ENCODE data around the gene ADAT3.

DNA sequence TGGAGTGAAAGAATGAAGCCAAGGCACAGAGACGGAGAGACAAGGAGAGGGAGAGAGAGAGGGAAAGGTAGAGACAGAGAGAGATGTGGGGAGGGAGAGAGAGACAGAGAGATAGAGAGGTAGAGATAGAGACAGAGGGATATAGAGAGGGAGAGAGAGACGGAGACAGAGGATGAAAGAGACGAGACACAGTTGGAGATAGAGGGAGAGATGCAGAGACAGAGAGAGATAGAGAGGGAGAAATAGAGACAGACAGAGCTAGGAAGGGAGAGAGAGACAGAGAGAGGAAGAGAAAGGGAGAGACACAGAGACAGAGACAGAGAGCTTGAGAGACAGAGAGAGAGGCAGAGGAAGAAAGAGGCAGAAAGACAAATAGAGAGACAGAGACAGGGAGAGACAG is 31.2 kb downstream of the ADAT3 start:
- TF ChIP-seq, protein P1, sequence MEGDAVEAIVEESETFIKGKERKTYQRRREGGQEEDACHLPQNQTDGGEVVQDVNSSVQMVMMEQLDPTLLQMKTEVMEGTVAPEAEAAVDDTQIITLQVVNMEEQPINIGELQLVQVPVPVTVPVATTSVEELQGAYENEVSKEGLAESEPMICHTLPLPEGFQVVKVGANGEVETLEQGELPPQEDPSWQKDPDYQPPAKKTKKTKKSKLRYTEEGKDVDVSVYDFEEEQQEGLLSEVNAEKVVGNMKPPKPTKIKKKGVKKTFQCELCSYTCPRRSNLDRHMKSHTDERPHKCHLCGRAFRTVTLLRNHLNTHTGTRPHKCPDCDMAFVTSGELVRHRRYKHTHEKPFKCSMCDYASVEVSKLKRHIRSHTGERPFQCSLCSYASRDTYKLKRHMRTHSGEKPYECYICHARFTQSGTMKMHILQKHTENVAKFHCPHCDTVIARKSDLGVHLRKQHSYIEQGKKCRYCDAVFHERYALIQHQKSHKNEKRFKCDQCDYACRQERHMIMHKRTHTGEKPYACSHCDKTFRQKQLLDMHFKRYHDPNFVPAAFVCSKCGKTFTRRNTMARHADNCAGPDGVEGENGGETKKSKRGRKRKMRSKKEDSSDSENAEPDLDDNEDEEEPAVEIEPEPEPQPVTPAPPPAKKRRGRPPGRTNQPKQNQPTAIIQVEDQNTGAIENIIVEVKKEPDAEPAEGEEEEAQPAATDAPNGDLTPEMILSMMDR (IDR thresholded peaks at IDR 0.05): no peak
- no peak for TF ChIP-seq EZH2phosphoT487 (IDR thresholded peaks at IDR 0.05)
- no peak for TF ChIP-seq EZH2 (IDR thresholded peaks at IDR 0.05)
